ENCODE data around the gene ZNF444. TPM values are rescaled to one million over a fixed set of nuclear protein-coding genes. Genes with fewer than 3 reads are reported as not detected.

ZNF444 gene
- polyA plus RNA-seq, 1 donor, result 18.6 TPM

GRCh38 chr19:56107626-56108351 is 33.3 kb upstream of the ZNF444 start:
- DNase-seq (ENCODE audit: low read depth), result no peak

- DNase-seq (ENCODE audit: low read depth), result no peak
These were observed 32.5 kb upstream of the ZNF444 start for GRCh38 chr19:56108447-56109195.

- no peak for DNase-seq (ENCODE audit: low read depth)
These were observed 31.9 kb upstream of the ZNF444 start for GRCh38 chr19:56109226-56109625.

- no peak for DNase-seq (ENCODE audit: low read depth)
These were observed 30.3 kb upstream of the ZNF444 start for GRCh38 chr19:56110515-56111448.

GRCh38 chr19:56111601-56112312 is 29.3 kb upstream of the ZNF444 start:
- no peak for DNase-seq (ENCODE audit: low read depth)

GRCh38 chr19:56112313-56112709 is 28.8 kb upstream of the ZNF444 start:
- no peak for DNase-seq (ENCODE audit: low read depth)

GRCh38 chr19:56113074-56113632 is 27.9 kb upstream of the ZNF444 start:
- no peak for DNase-seq (ENCODE audit: low read depth)

GRCh38 chr19:56114051-56114777 is 26.9 kb upstream of the ZNF444 start:
- DNase-seq (ENCODE audit: low read depth), result no peak

GRCh38 chr19:56114778-56115110 is 26.3 kb upstream of the ZNF444 start:
- DNase-seq (ENCODE audit: low read depth), result no peak

- no peak for DNase-seq (ENCODE audit: low read depth)
These were observed 25.6 kb upstream of the ZNF444 start for GRCh38 chr19:56115490-56115889.

- DNase-seq (ENCODE audit: low read depth), result no peak
These were observed 24.5 kb upstream of the ZNF444 start for GRCh38 chr19:56116606-56117005.

- DNase-seq (ENCODE audit: low read depth), result no peak
These were observed 23.7 kb upstream of the ZNF444 start for GRCh38 chr19:56117376-56117884.

- no peak for DNase-seq (ENCODE audit: low read depth)
These were observed 23.2 kb upstream of the ZNF444 start for GRCh38 chr19:56117889-56118288.

GRCh38 chr19:56118666-56119581 is 22.2 kb upstream of the ZNF444 start:
- no peak for DNase-seq (ENCODE audit: low read depth)

GRCh38 chr19:56119582-56119978 is 21.5 kb upstream of the ZNF444 start:
- DNase-seq (ENCODE audit: low read depth), result no peak

- no peak for DNase-seq (ENCODE audit: low read depth)
These were observed 21.1 kb upstream of the ZNF444 start for GRCh38 chr19:56120002-56120370.

GRCh38 chr19:56120371-56121179 is 20.5 kb upstream of the ZNF444 start:
- DNase-seq (ENCODE audit: low read depth), result no peak

Data from forelimb muscle (tissue), 1 donor.